H1 (cell line): ENCODE results near the gene KPNA1. TPM values are rescaled to one million over a fixed set of nuclear protein-coding genes. Genes with fewer than 3 reads are reported as not detected.

Experiments used
- CTCF ChIA-PET: fragments of 300-600 bp; sonication (Branson Sonifier 250); formaldehyde crosslinking; loops from one replicate; lab custom pipeline; 2021; ENCODE audit not compliant: partially characterized antibody; lab: Charles Lee
- POLR2A ChIA-PET: fragments of 300-600 bp; sonication (Branson Sonifier 250); formaldehyde crosslinking; loops from one replicate; lab custom pipeline; 2021; ENCODE audit warnings: inconsistent platforms; ENCODE audit not compliant: partially characterized antibody; lab: Charles Lee
- DNase-seq, 2 experiments: peaks; one replicate each; pipeline versions ENCODE4 v3.0.0 to v3.0.0-alpha.2; 2010 to 2022; ENCODE audit warnings: low spot score in 2 of 2, low read depth in 1 of 2, mixed read lengths in 1 of 2
- FAIRE-seq: peaks from 2 replicates; lab custom pipeline; 2011; peaks lifted over from hg19 to GRCh38; lab: Jason Lieb, UNC
- H2AFZ ChIP-seq: 2 replicates; pipeline ENCODE4 v1.8.1; 2012; ENCODE audit warnings: low read length, inconsistent platforms
- H2AK5ac ChIP-seq: 2 replicates; pipeline ENCODE4 v1.6.1; 2013; ENCODE audit warnings: low read depth, low read length
- H2BK120ac ChIP-seq: replicated peaks from 2 replicates; pipeline ENCODE3; 2013; ENCODE audit warnings: low read depth, low read length, inconsistent platforms
- H2BK12ac ChIP-seq: 2 replicates; pipeline ENCODE4 v1.6.1; 2013; ENCODE audit warnings: low read depth, low read length
- H2BK15ac ChIP-seq: 2 replicates; pipeline ENCODE4 v1.6.1; 2013; ENCODE audit warnings: low read length
- H2BK20ac ChIP-seq: 2 replicates; pipeline ENCODE4 v1.6.1; 2013; ENCODE audit warnings: low read length
- H2BK5ac ChIP-seq: 2 replicates; pipeline ENCODE4 v1.6.1; 2013; ENCODE audit warnings: low read depth, low read length
- H3K14ac ChIP-seq: 2 replicates; pipeline ENCODE4 v1.6.1; 2013; ENCODE audit warnings: inconsistent platforms; ENCODE audit not compliant: insufficient read length
- H3K18ac ChIP-seq: 2 replicates; pipeline ENCODE4 v1.6.1; 2013; ENCODE audit warnings: low read length; ENCODE audit errors: extremely low read depth
- H3K23ac ChIP-seq: 2 replicates; pipeline ENCODE4 v1.6.1; 2013; ENCODE audit warnings: inconsistent platforms; ENCODE audit not compliant: insufficient read length
- H3K23me2 ChIP-seq: 2 replicates; pipeline ENCODE4 v1.6.1; 2013; ENCODE audit warnings: low read depth, low read length
- H3K27ac ChIP-seq: 2 replicates; pipeline ENCODE4 v1.6.1; 2011; ENCODE audit warnings: low read depth, low read length, inconsistent platforms
- H3K27me3 ChIP-seq, 4 experiments: replicated peaks in 1 of 4; 1 replicate in 1 of 4; 2 replicates in 3 of 4; pipeline versions ENCODE4 v1.6.1 to v1.8.1; 2011 to 2013; ENCODE audit warnings: low read length in 3 of 4, mild to moderate bottlenecking in 3 of 4, inconsistent platforms in 2 of 4, mixed read lengths in 2 of 4, moderate library complexity in 1 of 4; ENCODE audit not compliant: control insufficient read depth in 3 of 4, insufficient read depth in 3 of 4; ENCODE audit errors: extremely low read depth in 1 of 4
- H3K36me3 ChIP-seq, 4 experiments: 2 replicates each; pipeline versions ENCODE4 v1.6.1 to v1.8.1; 2011 to 2013; ENCODE audit warnings: mild to moderate bottlenecking in 4 of 4, low read length in 3 of 4, moderate library complexity in 2 of 4, control low read depth in 1 of 4, inconsistent platforms in 1 of 4; ENCODE audit not compliant: insufficient read depth in 4 of 4, control insufficient read depth in 2 of 4
- H3K4ac ChIP-seq: replicated peaks from 2 replicates; pipeline ENCODE3; 2013; ENCODE audit warnings: low read length, low read depth, mixed read lengths, inconsistent platforms; ENCODE audit not compliant: insufficient read length
- H3K4me1 ChIP-seq, 4 experiments: replicated peaks in 1 of 4; 1 replicate in 1 of 4; 2 replicates in 3 of 4; pipeline versions ENCODE4 v1.6.1 to v1.8.1; 2011 to 2013; ENCODE audit warnings: low read length in 3 of 4, inconsistent platforms in 2 of 4, mixed read lengths in 1 of 4; ENCODE audit not compliant: insufficient read depth in 4 of 4, control insufficient read depth in 3 of 4
- H3K4me2 ChIP-seq, 2 experiments: 2 replicates each; pipeline versions ENCODE4 v1.6.1 to v1.8.1; 2011 to 2013; ENCODE audit warnings: low read depth in 2 of 2, low read length in 2 of 2, control low read depth in 1 of 2, inconsistent platforms in 1 of 2, mild to moderate bottlenecking in 1 of 2; ENCODE audit not compliant: insufficient read depth in 1 of 2
- H3K4me3 ChIP-seq, 4 experiments: fragments of 200-600, 300-600 bp in 1 of 4; sonication (generic), shearing (Covaris generic), sonication (Bioruptor Twin) in 1 of 4; 2 replicates each; pipeline versions ENCODE4 v1.5.1 to v1.8.1; 2011 to 2016; ENCODE audit warnings: low read length in 4 of 4, low read depth in 3 of 4, control low read depth in 2 of 4, inconsistent platforms in 2 of 4, mild to moderate bottlenecking in 2 of 4, mixed read lengths in 1 of 4, moderate library complexity in 1 of 4; ENCODE audit not compliant: insufficient read depth in 2 of 4; ENCODE audit errors: extremely low read depth in 1 of 4
- H3K56ac ChIP-seq: replicated peaks from 2 replicates; pipeline ENCODE3; 2013; ENCODE audit warnings: low read depth, mild to moderate bottlenecking, mixed read lengths, low read length, inconsistent platforms; ENCODE audit not compliant: insufficient read length
- H3K79me1 ChIP-seq: 2 replicates; pipeline ENCODE4 v1.6.1; 2013; ENCODE audit warnings: low read depth, low read length, control low read depth
- H3K79me2 ChIP-seq, 2 experiments: 2 replicates each; pipeline versions ENCODE4 v1.6.1 to v1.8.1; 2012 to 2013; ENCODE audit warnings: low read length in 2 of 2, mild to moderate bottlenecking in 2 of 2, inconsistent platforms in 1 of 2; ENCODE audit not compliant: insufficient read depth in 2 of 2, control insufficient read depth in 1 of 2
- H3K9ac ChIP-seq, 4 experiments: replicated peaks in 1 of 4; 1 replicate in 1 of 4; 2 replicates in 3 of 4; pipeline versions ENCODE4 v1.6.1 to v1.8.1; 2011 to 2013; ENCODE audit warnings: low read depth in 3 of 4, low read length in 3 of 4, control low read depth in 2 of 4, mild to moderate bottlenecking in 2 of 4, moderate library complexity in 2 of 4, inconsistent platforms in 1 of 4; ENCODE audit errors: extremely low read depth in 1 of 4
- H3K9me3 ChIP-seq, 2 experiments: 2 replicates each; pipeline versions ENCODE4 v1.6.1 to v1.8.1; 2012 to 2013; ENCODE audit warnings: mild to moderate bottlenecking in 2 of 2, moderate library complexity in 2 of 2, control low read depth in 1 of 2, inconsistent platforms in 1 of 2, low read depth in 1 of 2, low read length in 1 of 2, mixed read lengths in 1 of 2; ENCODE audit not compliant: insufficient read depth in 2 of 2
- H4K20me1 ChIP-seq, 2 experiments: replicated peaks in 1 of 2; 2 replicates each; pipeline versions ENCODE3 to v1.8.1; 2011 to 2013; ENCODE audit warnings: inconsistent platforms in 2 of 2, low read length in 2 of 2, mild to moderate bottlenecking in 1 of 2; ENCODE audit not compliant: insufficient read depth in 2 of 2, control insufficient read depth in 1 of 2
- H4K5ac ChIP-seq: 2 replicates; pipeline ENCODE4 v1.6.1; 2013; ENCODE audit warnings: low read length, low read depth, mixed read lengths, inconsistent platforms; ENCODE audit not compliant: insufficient read length
- H4K8ac ChIP-seq: 2 replicates; pipeline ENCODE4 v1.8.0; 2013; ENCODE audit warnings: mild to moderate bottlenecking, moderate library complexity, low read length, inconsistent platforms; ENCODE audit not compliant: insufficient read depth; ENCODE audit errors: extremely low read depth
- H4K91ac ChIP-seq: replicated peaks from 2 replicates; pipeline ENCODE3; 2013; ENCODE audit warnings: low read length, mixed read lengths, inconsistent platforms; ENCODE audit not compliant: insufficient read length
- BACH1 ChIP-seq: IDR thresholded peaks from 2 replicates; pipeline ENCODE4 v1.6.1; 2012; ENCODE audit warnings: low read length, improper control_type of control experiment
- BRCA1 ChIP-seq: IDR thresholded peaks from 2 replicates; pipeline ENCODE4 v1.6.1; 2012; ENCODE audit warnings: low read depth, low read length, improper control_type of control experiment
- E2F6 ChIP-seq: IDR thresholded peaks from 2 replicates; pipeline ENCODE4 v1.6.1; 2012; ENCODE audit warnings: inconsistent platforms
- EP300 ChIP-seq, 2 experiments: IDR thresholded peaks; 1 replicate in 1 of 2; 2 replicates in 1 of 2; pipeline ENCODE4 v1.6.1; 2011 to 2012; ENCODE audit warnings: low read depth in 2 of 2, low read length in 2 of 2, mild to moderate bottlenecking in 2 of 2, borderline replicate concordance in 1 of 2, inconsistent platforms in 1 of 2, moderate library complexity in 1 of 2
- GABPA ChIP-seq: IDR thresholded peaks from 2 replicates; pipeline ENCODE4 v1.6.1; 2011; ENCODE audit warnings: mild to moderate bottlenecking, low read length, moderate library complexity, borderline replicate concordance; ENCODE audit not compliant: insufficient read depth
- RAD21 ChIP-seq, 2 experiments: IDR thresholded peaks in 1 of 2; conservative IDR thresholded peaks in 1 of 2; 2 replicates each; pipeline ENCODE4 v1.6.1; 2011; ENCODE audit warnings: low read depth in 2 of 2, low read length in 2 of 2, improper control_type of control experiment in 1 of 2, inconsistent platforms in 1 of 2, mild to moderate bottlenecking in 1 of 2, moderate library complexity in 1 of 2
- SAP30 ChIP-seq: fragments of 300-600 bp; sonication (generic); IDR thresholded peaks from 2 replicates; pipeline ENCODE4 v1.7.1; 2012; ENCODE audit warnings: low read length, moderate library complexity, mild to moderate bottlenecking, inconsistent platforms; ENCODE audit not compliant: insufficient read depth, insufficient replicate concordance
- SIN3A ChIP-seq, 2 experiments: IDR thresholded peaks in 1 of 2; conservative IDR thresholded peaks in 1 of 2; 2 replicates each; pipeline ENCODE4 v1.6.1; 2011 to 2012; ENCODE audit warnings: low read length in 2 of 2, improper control_type of control experiment in 1 of 2, low read depth in 1 of 2, mild to moderate bottlenecking in 1 of 2
- SIX5 ChIP-seq: IDR thresholded peaks from 2 replicates; pipeline ENCODE4 v1.6.1; 2011; ENCODE audit warnings: mild to moderate bottlenecking, low read depth, low read length
- TAF7 ChIP-seq: optimal IDR thresholded peaks from 2 replicates; pipeline ENCODE3; 2011; ENCODE audit warnings: low read depth, mild to moderate bottlenecking, inconsistent platforms, low read length, moderate library complexity, borderline replicate concordance
- TBP ChIP-seq: IDR thresholded peaks from 2 replicates; pipeline ENCODE4 v1.6.1; 2011; ENCODE audit warnings: low read depth, low read length, improper control_type of control experiment
- TCF12 ChIP-seq: IDR thresholded peaks from 2 replicates; pipeline ENCODE4 v1.6.1; 2011; ENCODE audit warnings: low read depth, mild to moderate bottlenecking, low read length
- TEAD4 ChIP-seq: IDR thresholded peaks from 2 replicates; pipeline ENCODE4 v1.6.1; 2012; ENCODE audit warnings: low read depth, low read length, inconsistent platforms, mixed read lengths
- WGBS, 2 experiments: shearing (Covaris generic) in 1 of 2; methylation state at CpG; one replicate each; pipeline versions ENCODE4 v1.1.6 to v1.1.7; 2013 to 2015; ENCODE audit warnings: low lambda C conversion rate in 2 of 2, mixed read lengths in 2 of 2, inconsistent platforms in 1 of 2, low coverage in 1 of 2, missing lambda C conversion rate in 1 of 2; ENCODE audit not compliant: insufficient replicate concordance in 2 of 2, insufficient coverage in 1 of 2, insufficient read length in 1 of 2; ENCODE audit errors: extremely low coverage in 1 of 2, missing lambda C conversion rate in 1 of 2; 5-methylcytosine and 5-hydroxymethylcytosine counted together
- polyA plus RNA-seq, 7 experiments: library from polyadenylated mRNA; depleted of rRNA in 3 of 7; stranded (reverse) in 5 of 7; unstranded in 2 of 7; fragments of >200 nt in 5 of 7; fragments of 200-250 nt in 2 of 7; gene quantifications; 1 replicate in 5 of 7; 2 replicates in 1 of 7; 4 replicates in 1 of 7; pipeline versions ENCODE4 v1.2.1 to v1.2.3, GENCODE V29; 2011 to 2013; ENCODE audit warnings: missing spikeins in 2 of 7, mixed read lengths in 2 of 7
- total RNA-seq: library from RNA; stranded (reverse); fragmentation: NEBNext Ultra II Directional; extraction: Animal tissue kit (Norgen Biotek cat#: 25700); gene quantifications from 2 replicates; pipeline ENCODE4 v1.2.1, GENCODE V29; 2021

Gene KPNA1
- total and polyA plus RNA-seq, 2 of the 8 experiments (the other 6 are each of a cell fraction or from before 2014, with no cell fraction given), result 14.8 to 63.0 TPM

DNA sequence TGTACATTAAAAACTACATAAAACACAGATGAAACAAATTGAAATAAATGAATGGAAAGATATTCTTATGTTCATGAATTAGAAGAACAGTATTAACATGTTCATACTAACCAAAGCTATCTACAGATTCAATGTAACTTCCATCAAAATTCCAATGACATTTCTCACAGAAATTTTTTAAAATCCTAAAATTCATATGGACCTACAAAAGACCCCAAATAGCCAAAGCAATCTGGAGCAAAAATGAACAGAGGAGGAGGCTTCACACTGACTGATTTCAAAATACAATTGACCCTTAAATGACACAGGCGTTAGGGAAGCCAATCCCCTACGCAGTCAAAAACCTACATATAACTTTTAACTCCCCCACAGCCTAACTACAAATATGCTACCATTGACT is 39.4 kb downstream of the KPNA1 start:
- ChIA-PET POLR2A (no interaction called here), CTCF (no interaction called here)
- no peaks in the 10 kb centered on the region for H3K23me2 ChIP-seq
- TF ChIP-seq SIX5 (no peak), E2F6 (no peak), RAD21 (IDR thresholded peaks at IDR 0.05 in 1 of 2, conservative IDR thresholded peaks at IDR 0.05 in 1 of 2; ENCODE audit: low read depth in 2 of 2, low read length in 2 of 2) (no peak), TCF12 (no peak), TEAD4 (no peak), SIN3A (conservative IDR thresholded peaks at IDR 0.05 in 1 of 2, IDR thresholded peaks at IDR 0.05 in 1 of 2; ENCODE audit: low read depth in 1 of 2, low read length in 2 of 2) (no peak), TBP (no peak), BACH1 (no peak), EP300 (IDR thresholded peaks at IDR 0.05; ENCODE audit: borderline replicate concordance in 1 of 2, low read depth in 2 of 2, low read length in 2 of 2) (no peak), BRCA1 (no peak), SAP30 (no peak), GABPA (no peak), TAF7 (no peak)

More for the DNA sequence above, 39.4 kb downstream of the KPNA1 start:
- H3K56ac ChIP-seq, result no peak overlapping the region
- H2BK20ac ChIP-seq, result no peak overlapping the region
- H3K36me3 ChIP-seq, result no peaks in the 10 kb centered on the region
- H3K4me3 ChIP-seq, result no peak overlapping the region
- no peak overlapping the region for H2BK12ac ChIP-seq
- H3K79me1 ChIP-seq, result peaks cover 2% of the 10 kb centered on the region; the same call in 1 of the 2 replicates
- H3K23ac ChIP-seq, result no peak overlapping the region
- H3K4ac ChIP-seq, result no peak overlapping the region
- H2AFZ ChIP-seq, result no peak overlapping the region
- no peak overlapping the region for H2AK5ac ChIP-seq
- no peak overlapping the region for H2BK5ac ChIP-seq
- peaks cover 0 to 7% (median 0%) of the 10 kb centered on the region in 4 experiments; a peak in 2 of 7 replicates for H3K4me1 ChIP-seq
- no peak overlapping the region for H3K9ac ChIP-seq
- H3K9me3 ChIP-seq, result no peaks in the 10 kb centered on the region
- WGBS, 2 experiments, result 88% methylated on average over 2 of the region's 2 CpGs; no CpG with 5 or more reads in 1 of the 2 experiments
- H2BK120ac ChIP-seq, result no peak overlapping the region
- no peak for DNase-seq
- no peak overlapping the region for H3K27ac ChIP-seq
- H4K91ac ChIP-seq, result no peak overlapping the region
- H4K8ac ChIP-seq, result no peak overlapping the region
- no peak overlapping the region for H4K5ac ChIP-seq
- no peak overlapping the region for H3K18ac ChIP-seq
- H3K14ac ChIP-seq, result no peak overlapping the region
- no peak overlapping the region for H2BK15ac ChIP-seq
- FAIRE-seq, result no peak
- H3K4me2 ChIP-seq, result no peak overlapping the region
- peaks cover 0 to 75% of the 10 kb centered on the region in 2 experiments; a peak in 2 of 4 replicates for H3K79me2 ChIP-seq
- peaks cover 6 to 8% of the 10 kb centered on the region in 2 experiments for H4K20me1 ChIP-seq
- no peaks in the 10 kb centered on the region for H3K27me3 ChIP-seq
